Measurements from ENCODE around the gene TRIM42. TPM values are rescaled to one million over a fixed set of nuclear protein-coding genes. Genes with fewer than 3 reads are reported as not detected.

Gene TRIM42
- total and polyA plus RNA-seq, 2 donors (not counting 1 experiment from before 2014, with no cell fraction given) = not detected

DNA sequence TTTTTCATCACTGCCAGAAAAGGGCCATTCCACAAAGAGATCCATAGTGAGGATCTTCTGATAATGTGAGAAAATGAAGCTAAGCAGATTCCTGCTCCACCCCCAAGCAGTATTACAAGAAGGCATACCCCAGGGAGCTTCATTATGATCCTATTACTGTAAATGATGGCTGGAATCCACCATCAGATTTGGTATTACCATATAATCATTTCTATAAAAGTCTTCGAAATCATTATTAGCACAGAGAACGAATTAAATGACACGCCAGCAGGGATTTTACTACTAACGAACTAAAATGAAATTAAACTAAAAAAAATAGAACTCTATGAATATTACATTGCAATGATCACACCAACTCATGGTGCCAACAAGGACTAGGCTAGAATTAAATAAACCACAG lies 24.4 kb downstream of the TRIM42 start:
- Histone ChIP-seq H3K27me3 (ENCODE audit: control insufficient read depth, insufficient read depth, low read length) (no peaks in the 10 kb centered on the region), H3K79me2 (ENCODE audit: control insufficient read depth, insufficient read depth, low read length) (no peaks in the 10 kb centered on the region), H3K27ac (ENCODE audit: insufficient read depth, low read length) (no peak overlapping the region), H3K9ac (ENCODE audit: insufficient read depth, low read length) (no peak overlapping the region), H3K4me1 (ENCODE audit: control insufficient read depth, extremely low read depth, insufficient read depth, low read length) (no peaks in the 10 kb centered on the region), H2AFZ (ENCODE audit: low read length) (no peak overlapping the region), H4K20me1 (ENCODE audit: control insufficient read depth, extremely low read depth, insufficient read depth, low read length) (no peaks in the 10 kb centered on the region), H3K4me2 (ENCODE audit: extremely low read depth, insufficient read depth, low read length) (no peak overlapping the region), H3K36me3 (ENCODE audit: control insufficient read depth, insufficient read depth, low read length) (no peaks in the 10 kb centered on the region), H3K4me3 (replicated peaks in 1 of 4; ENCODE audit: control extremely low read depth in 1 of 4, insufficient read depth in 1 of 4, low read depth in 3 of 4, low read length in 4 of 4) (no peak overlapping the region), H3K9me3 (ENCODE audit: control insufficient read depth, insufficient read depth, low read depth, low read length) (no peaks in the 10 kb centered on the region)
- TF ChIP-seq EZH2 (IDR thresholded peaks at IDR 0.05; ENCODE audit: low read length, missing control alignments) = no peak
- TF ChIP-seq, protein P1, sequence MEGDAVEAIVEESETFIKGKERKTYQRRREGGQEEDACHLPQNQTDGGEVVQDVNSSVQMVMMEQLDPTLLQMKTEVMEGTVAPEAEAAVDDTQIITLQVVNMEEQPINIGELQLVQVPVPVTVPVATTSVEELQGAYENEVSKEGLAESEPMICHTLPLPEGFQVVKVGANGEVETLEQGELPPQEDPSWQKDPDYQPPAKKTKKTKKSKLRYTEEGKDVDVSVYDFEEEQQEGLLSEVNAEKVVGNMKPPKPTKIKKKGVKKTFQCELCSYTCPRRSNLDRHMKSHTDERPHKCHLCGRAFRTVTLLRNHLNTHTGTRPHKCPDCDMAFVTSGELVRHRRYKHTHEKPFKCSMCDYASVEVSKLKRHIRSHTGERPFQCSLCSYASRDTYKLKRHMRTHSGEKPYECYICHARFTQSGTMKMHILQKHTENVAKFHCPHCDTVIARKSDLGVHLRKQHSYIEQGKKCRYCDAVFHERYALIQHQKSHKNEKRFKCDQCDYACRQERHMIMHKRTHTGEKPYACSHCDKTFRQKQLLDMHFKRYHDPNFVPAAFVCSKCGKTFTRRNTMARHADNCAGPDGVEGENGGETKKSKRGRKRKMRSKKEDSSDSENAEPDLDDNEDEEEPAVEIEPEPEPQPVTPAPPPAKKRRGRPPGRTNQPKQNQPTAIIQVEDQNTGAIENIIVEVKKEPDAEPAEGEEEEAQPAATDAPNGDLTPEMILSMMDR (conservative IDR thresholded peaks at IDR 0.05 in 1 of 2, IDR thresholded peaks at IDR 0.05 in 1 of 2; ENCODE audit: low read depth in 1 of 2, low read length in 2 of 2) = no peak
- no peak for DNase-seq (ENCODE audit: low read depth in 2 of 2)

DNA sequence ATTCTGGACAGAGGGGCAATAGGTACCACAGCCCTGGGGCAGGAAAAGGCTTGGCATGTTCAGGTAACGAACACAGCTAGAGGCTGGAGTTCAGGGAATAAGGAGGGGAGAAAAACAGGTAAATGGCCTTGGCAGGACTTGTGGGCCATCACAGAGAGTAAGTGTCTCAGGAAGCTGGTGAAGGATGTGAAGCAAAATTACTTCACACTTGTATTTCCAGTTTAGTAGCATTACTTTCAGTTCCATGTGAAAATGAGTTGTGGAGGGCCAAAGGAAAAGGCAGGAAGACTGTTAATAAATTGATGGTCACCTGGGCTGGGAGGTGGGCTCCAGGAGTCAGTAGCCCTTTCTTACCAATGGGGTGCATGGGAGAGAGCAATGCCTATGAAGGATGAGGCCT lies 25.6 kb downstream of the TRIM42 start:
- no peaks in the 10 kb centered on the region for H3K27me3 ChIP-seq (ENCODE audit: control insufficient read depth, insufficient read depth, low read length)
- H3K4me2 ChIP-seq (ENCODE audit: extremely low read depth, insufficient read depth, low read length) = no peak overlapping the region
- no peaks in the 10 kb centered on the region for H3K4me1 ChIP-seq (ENCODE audit: control insufficient read depth, extremely low read depth, insufficient read depth, low read length)
- H3K27ac ChIP-seq (ENCODE audit: insufficient read depth, low read length) = no peak overlapping the region
- H2AFZ ChIP-seq (ENCODE audit: low read length) = no peak overlapping the region
- no peaks in the 10 kb centered on the region for H3K9me3 ChIP-seq (ENCODE audit: control insufficient read depth, insufficient read depth, low read depth, low read length)
- no peaks in the 10 kb centered on the region for H3K79me2 ChIP-seq (ENCODE audit: control insufficient read depth, insufficient read depth, low read length)
- DNase-seq (ENCODE audit: low read depth in 2 of 2) = no peak
- TF ChIP-seq, protein P1 (conservative IDR thresholded peaks at IDR 0.05 in 1 of 2, IDR thresholded peaks at IDR 0.05 in 1 of 2; ENCODE audit: low read depth in 1 of 2, low read length in 2 of 2) = no peak
- no peak for TF ChIP-seq EZH2 (IDR thresholded peaks at IDR 0.05; ENCODE audit: low read length, missing control alignments)
- no peaks in the 10 kb centered on the region for H4K20me1 ChIP-seq (ENCODE audit: control insufficient read depth, extremely low read depth, insufficient read depth, low read length)
- H3K4me3 ChIP-seq (replicated peaks in 1 of 4; ENCODE audit: control extremely low read depth in 1 of 4, insufficient read depth in 1 of 4, low read depth in 3 of 4, low read length in 4 of 4) = no peak overlapping the region
- no peaks in the 10 kb centered on the region for H3K36me3 ChIP-seq (ENCODE audit: control insufficient read depth, insufficient read depth, low read length)
- no peak overlapping the region for H3K9ac ChIP-seq (ENCODE audit: insufficient read depth, low read length)

DNA sequence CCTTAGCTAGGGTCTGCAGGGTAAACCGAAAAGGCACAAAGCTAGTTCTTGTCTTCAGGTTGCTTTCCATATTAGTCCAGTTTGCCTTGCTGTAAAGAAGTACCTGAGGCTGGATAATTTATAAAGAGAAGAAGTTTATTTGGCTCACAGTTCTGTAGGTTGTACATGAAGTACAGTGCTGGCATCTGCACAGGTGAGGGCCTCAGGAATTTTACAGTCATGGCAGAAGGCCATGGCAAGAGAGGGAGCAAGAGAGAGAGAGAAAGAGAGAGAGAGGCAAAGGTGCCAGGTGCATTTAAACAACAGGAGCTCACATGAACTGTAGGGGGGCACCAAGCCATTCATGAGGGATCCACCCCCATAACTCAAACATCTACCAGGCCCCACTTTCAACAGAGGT lies 26.9 kb downstream of the TRIM42 start:
- Histone ChIP-seq H3K9me3 (ENCODE audit: control insufficient read depth, insufficient read depth, low read depth, low read length) (no peaks in the 10 kb centered on the region), H3K27me3 (ENCODE audit: control insufficient read depth, insufficient read depth, low read length) (no peaks in the 10 kb centered on the region), H3K9ac (ENCODE audit: insufficient read depth, low read length) (no peak overlapping the region), H3K4me1 (ENCODE audit: control insufficient read depth, extremely low read depth, insufficient read depth, low read length) (no peaks in the 10 kb centered on the region), H4K20me1 (ENCODE audit: control insufficient read depth, extremely low read depth, insufficient read depth, low read length) (no peaks in the 10 kb centered on the region), H2AFZ (ENCODE audit: low read length) (no peak overlapping the region), H3K27ac (ENCODE audit: insufficient read depth, low read length) (no peak overlapping the region), H3K79me2 (ENCODE audit: control insufficient read depth, insufficient read depth, low read length) (no peaks in the 10 kb centered on the region), H3K4me2 (ENCODE audit: extremely low read depth, insufficient read depth, low read length) (no peak overlapping the region), H3K36me3 (ENCODE audit: control insufficient read depth, insufficient read depth, low read length) (no peaks in the 10 kb centered on the region), H3K4me3 (replicated peaks in 1 of 4; ENCODE audit: control extremely low read depth in 1 of 4, insufficient read depth in 1 of 4, low read depth in 3 of 4, low read length in 4 of 4) (no peak overlapping the region)
- TF ChIP-seq, protein P1 (conservative IDR thresholded peaks at IDR 0.05 in 1 of 2, IDR thresholded peaks at IDR 0.05 in 1 of 2; ENCODE audit: low read depth in 1 of 2, low read length in 2 of 2) = no peak
- no peak for TF ChIP-seq EZH2 (IDR thresholded peaks at IDR 0.05; ENCODE audit: low read length, missing control alignments)
- no peak for DNase-seq (ENCODE audit: low read depth in 2 of 2)

Measured in fibroblast of lung (primary cell).